NCI-H187 (cell line): ENCODE data around the gene CTNND1.

ENCODE experiments used
- DNase-seq, 2 experiments: peaks; one replicate each; lab custom pipeline; 2025; lab: John Stamatoyannopoulos, UW

Gene CTNND1

GRCh38 chr11:57764021-57764420 lies 2.4 kb downstream of the CTNND1 start:
- no peak for DNase-seq

- DNase-seq = no peak
Observed at GRCh38 chr11:57764566-57764965, 3.0 kb downstream of the CTNND1 start.

- DNase-seq = no peak
Observed at GRCh38 chr11:57764972-57765371, 3.4 kb downstream of the CTNND1 start.

GRCh38 chr11:57770793-57771192 lies 9.2 kb downstream of the CTNND1 start:
- no peak for DNase-seq

- no peak for DNase-seq
Observed at GRCh38 chr11:57771365-57771764, 9.8 kb downstream of the CTNND1 start.

GRCh38 chr11:57772562-57772961 lies 11.0 kb downstream of the CTNND1 start:
- no peak for DNase-seq

- no peak for DNase-seq
Observed at GRCh38 chr11:57773026-57773598, 11.5 kb downstream of the CTNND1 start.

- DNase-seq = no peak
Observed at GRCh38 chr11:57775491-57775890, 13.9 kb downstream of the CTNND1 start.

- no peak for DNase-seq
Observed at GRCh38 chr11:57776031-57776521, 14.5 kb downstream of the CTNND1 start.

GRCh38 chr11:57776577-57777210 lies 15.1 kb downstream of the CTNND1 start:
- no peak for DNase-seq

GRCh38 chr11:57777969-57778317 lies 16.3 kb downstream of the CTNND1 start:
- DNase-seq = no peak

- no peak for DNase-seq
Observed at GRCh38 chr11:57778318-57779037, 16.9 kb downstream of the CTNND1 start.

- no peak for DNase-seq
Observed at GRCh38 chr11:57779276-57779675, 17.7 kb downstream of the CTNND1 start.

GRCh38 chr11:57781529-57781943 lies 19.9 kb downstream of the CTNND1 start:
- no peak for DNase-seq

- DNase-seq = no peak
Observed at GRCh38 chr11:57785072-57785471, 23.5 kb downstream of the CTNND1 start.

GRCh38 chr11:57786436-57786835 lies 24.8 kb downstream of the CTNND1 start:
- DNase-seq = no peak

- DNase-seq = no peak
Observed at GRCh38 chr11:57787006-57787604, 25.5 kb downstream of the CTNND1 start.

GRCh38 chr11:57787920-57788702 lies 26.5 kb downstream of the CTNND1 start:
- no peak for DNase-seq

GRCh38 chr11:57788703-57789088 lies 27.1 kb downstream of the CTNND1 start:
- DNase-seq = no peak

GRCh38 chr11:57791321-57792059 lies 29.9 kb downstream of the CTNND1 start:
- no peak for DNase-seq

- no peak for DNase-seq
Observed at GRCh38 chr11:57792060-57792541, 30.5 kb downstream of the CTNND1 start.
